HG03064 (cell line): ENCODE data around the gene EEF2.
"Not testable (repeated sequence)": the region's sequence is repeated elsewhere in the genome, so short reads cannot be mapped to it uniquely, and the experiment has no call there.

Experiments
- ATAC-seq: cut with Tn5 transposase; IDR thresholded peaks from one replicate; pipeline ENCODE4 v1.9.1; 2021; ENCODE audit warnings: low read depth; ENCODE audit not compliant: unreplicated experiment

The EEF2 gene

DNA sequence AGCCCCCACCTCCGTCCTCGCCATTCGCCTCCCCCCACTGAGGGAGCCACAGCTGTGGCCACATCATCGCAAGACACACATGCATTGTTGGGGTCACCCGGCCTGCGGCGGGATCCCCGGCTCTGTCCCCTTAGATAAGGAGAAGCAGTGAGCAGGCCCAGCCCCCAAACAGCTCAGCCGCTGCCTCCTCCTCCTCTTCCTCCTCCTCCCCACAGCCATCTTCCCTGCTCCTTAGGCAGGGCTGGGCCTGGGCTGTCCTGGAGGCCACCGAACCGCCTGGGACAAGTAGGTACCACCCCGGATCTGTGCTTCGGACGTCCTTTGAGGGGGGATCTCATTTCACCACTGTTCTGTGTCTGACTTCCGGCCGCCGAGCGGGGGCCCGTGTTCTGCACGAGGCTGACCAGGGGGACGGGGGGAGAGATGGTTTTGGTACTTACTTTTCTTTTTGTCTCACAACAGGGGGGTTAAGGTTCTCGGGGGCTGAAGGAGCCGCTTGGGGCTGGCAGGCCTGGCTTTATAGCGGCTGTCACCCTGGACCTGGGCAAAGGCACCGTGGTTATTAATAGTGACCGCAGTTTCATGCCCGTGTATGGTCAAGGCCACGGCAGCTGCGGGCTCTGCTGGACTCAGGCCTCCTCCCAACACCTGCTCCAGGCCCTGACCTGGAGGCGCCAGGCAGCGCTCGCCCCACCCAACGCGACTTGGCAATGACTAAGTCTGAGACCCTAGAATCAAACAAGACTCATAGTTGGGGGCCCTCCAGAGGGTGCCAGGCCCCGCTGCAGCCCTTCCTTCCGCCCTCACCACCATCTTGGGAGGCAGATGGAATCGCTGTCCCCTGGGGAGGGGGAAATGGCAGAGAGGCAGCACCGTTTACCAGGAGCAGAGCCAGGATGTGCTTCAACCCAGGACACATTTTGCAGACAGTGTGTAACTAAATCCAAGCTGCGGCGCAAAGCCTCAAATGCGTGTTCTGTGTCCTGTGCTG is 34.1 kb downstream of the EEF2 start:
- no peak for ATAC-seq

DNA sequence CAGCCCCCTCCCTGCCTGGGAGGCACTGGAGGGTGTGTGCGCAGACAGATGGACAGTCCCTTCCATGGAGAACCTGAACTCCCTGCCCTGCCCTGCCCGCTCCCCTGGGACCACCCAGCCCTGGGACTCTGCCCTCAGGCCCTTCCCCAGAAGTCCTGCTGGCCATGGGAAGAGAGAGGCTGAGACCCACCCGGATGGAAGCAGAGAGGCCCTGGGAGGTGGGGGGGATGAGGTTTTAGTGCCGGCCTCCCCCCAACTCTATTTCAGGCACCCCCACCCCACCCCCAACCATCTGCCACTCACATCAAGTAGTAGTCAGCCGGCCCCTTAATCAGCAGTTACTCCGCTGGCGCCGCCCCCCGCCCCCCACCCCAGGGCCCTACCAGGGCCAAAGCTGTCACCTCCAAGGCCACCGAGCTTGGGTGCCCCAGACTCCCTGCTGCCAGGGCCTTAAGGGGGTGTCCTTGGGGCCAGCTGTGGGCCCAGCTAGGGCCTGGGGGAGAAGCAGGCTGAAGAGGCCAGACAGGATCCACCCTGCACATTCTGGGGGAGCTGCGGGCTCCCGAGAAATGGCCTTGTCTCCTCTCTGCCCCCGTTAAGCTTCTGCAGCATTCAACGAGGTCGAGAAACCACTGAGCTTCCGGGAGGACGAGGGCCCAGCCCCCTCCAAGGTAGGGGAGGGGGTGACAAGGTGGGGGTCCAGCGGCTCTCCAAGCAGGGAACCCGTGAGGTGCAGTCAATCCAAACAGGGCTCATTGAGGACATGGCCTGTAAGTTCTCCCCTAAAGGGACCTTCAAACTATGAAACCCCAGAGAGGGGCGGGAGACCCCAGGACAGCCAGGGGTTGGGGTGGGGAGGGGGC is 35.0 kb downstream of the EEF2 start:
- no peak for ATAC-seq

DNA sequence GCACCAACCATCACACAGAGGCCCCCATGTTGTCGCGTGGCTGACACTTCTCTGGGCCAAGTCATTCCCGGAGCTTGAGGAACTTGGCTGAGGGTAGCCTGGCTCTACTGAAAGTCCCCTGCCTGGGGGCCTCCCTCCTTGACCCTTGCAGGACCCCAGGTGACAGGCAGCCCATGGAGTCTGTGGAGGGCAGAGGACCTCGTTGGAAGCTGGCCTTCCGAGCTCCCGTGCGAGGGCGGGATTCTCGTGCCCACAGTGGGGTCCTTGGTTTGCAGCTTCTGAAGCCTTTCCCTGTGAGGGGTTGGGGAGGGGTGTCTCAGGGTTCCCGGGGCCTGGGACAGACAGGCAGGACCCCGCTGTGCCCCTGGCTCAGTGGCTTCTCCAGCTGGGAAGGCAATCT is 36.0 kb downstream of the EEF2 start:
- ATAC-seq = no peak

DNA sequence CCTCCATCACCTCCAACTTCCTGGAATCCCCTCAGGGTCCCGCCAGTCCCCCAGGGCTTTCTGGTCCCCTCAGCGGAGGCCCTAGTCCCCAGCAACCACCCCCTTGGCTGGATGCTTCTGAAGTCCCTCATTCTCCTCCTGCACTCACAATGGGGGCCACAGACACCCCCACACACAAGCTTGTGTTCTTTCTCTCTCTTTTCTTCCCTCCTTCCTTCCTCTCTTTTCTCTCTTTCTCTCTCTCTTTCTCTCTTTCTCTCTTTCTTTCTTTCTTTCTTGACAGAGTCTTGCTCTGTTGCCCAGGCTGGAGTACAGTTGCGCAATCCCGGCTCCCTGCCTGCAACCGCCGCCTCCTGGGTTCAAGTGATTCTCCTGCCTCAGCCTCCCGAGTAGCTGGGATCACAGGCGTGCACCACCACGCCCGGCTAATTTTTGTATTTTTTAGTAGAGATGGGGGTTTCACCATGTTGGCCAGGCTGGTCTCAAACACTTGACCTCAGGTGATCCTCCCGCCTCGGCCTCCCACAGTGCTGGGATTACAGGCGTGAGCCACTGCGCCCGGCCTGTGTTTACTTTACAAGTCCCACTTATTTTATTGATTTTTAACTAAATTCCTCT is 37.8 kb downstream of the EEF2 start:
- ATAC-seq = not testable (repeated sequence)

DNA sequence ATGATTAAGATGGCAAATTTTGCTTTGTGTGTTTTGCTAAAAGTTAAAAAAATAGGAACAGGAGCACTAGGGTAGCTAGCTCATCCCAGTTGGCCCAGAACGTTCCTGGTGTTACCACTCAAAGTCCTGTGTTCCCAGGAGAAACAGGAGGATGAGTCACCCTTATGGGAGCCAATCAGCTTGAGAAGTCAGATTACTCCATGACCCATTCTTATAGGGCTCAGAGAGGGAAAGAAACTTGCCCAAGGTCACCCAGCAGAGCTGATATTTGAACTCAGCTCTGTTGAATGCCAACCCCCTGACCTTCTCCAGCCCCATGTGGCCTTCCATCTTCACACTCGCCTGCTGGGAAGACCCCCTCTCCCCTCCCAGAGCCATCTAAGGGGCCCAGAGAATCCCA is 39.4 kb downstream of the EEF2 start:
- no peak for ATAC-seq

DNA sequence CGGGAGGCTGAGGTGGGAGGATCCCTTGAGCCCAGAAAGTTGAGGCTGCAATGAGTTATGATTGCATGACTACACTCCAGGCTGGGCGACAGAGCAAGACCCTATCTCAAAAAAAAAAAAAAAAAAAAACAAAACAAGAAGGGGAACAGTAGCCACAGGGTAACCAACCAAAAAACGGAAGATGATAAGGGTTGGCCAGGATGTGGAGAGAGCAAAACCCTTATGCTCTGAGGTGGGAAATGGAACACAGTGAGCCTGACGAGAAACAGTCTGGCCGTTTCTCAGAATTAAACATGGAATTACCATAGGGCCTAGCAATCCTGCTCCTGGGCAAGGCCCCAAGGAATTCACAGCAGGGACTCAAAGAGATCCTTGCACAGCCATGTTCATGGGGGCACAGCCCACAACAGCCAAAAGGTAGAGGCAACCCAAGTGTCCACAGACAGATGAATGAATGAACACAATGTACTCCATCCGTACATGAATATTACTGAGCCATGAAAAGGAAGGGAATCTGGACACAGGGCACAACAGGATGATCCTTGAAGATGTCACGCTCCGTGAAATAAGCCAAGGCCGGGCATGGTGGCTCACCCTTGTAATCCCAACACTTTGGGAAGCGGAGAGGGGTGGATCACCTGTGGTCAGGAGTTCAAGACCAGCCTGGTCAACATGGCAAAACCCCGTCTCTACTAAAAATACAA is 41.1 kb downstream of the EEF2 start:
- ATAC-seq = no peak

DNA sequence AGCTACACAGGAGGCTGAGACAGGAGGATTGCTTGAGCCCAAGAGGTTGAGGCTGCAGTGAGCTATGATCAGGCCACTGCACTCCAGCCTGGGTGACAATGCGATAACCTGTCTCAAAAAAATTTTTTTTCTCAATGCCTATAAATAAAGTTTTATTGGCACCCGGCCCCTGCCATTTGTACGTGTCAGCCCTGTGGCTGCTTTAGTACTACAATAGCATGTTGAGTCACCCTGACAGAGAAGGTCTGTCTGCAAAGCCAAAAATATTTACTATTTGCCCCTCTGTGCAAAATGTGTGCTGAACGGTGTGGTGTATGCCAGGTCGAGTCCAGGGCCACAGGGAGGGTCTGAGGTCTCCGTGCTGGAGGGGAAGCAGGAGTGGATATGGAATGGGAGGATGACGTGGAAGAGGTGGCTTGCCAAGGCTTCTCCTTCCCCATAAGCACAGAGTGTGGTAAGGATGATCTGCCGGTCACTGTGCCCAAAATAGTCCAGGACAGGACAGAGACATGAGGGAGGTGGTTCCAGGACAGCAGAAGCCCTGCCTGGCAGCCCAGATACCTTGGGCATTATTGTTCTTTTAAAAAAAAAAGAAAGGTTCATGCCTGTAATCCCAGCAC is 42.4 kb downstream of the EEF2 start:
- ATAC-seq = no peak

DNA sequence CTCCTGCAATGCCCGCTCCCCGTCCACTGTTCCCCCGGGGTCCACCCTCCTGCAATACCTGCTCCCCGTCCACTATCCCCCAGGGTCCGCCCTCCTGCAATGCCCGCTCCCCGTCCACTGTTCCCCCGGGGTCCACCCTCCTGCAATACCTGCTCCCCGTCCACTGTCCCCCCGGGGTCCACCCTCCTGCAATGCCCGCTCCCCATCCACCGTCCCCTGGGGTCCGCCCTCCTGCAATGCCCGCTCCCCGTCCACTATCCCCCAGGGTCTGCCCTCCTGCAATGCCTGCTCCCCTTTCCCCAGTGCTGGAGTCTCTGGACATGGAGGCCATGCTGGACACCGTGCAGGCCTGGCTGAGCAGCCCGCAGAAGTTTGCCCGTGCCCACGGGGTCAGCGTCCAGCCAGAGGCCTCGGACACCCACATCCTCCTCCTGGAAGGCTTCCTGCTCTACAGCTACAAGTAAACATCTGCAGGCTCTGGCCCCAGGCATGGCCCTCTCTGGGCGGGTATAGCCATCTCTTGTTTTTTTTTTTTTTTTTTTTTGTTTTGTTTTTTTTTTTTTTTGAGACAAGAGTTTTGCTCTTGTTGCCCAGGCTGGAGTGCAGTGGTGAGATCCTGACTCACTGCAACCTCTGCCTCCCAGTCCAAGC is 46.8 kb downstream of the EEF2 start:
- not testable (repeated sequence) for ATAC-seq

DNA sequence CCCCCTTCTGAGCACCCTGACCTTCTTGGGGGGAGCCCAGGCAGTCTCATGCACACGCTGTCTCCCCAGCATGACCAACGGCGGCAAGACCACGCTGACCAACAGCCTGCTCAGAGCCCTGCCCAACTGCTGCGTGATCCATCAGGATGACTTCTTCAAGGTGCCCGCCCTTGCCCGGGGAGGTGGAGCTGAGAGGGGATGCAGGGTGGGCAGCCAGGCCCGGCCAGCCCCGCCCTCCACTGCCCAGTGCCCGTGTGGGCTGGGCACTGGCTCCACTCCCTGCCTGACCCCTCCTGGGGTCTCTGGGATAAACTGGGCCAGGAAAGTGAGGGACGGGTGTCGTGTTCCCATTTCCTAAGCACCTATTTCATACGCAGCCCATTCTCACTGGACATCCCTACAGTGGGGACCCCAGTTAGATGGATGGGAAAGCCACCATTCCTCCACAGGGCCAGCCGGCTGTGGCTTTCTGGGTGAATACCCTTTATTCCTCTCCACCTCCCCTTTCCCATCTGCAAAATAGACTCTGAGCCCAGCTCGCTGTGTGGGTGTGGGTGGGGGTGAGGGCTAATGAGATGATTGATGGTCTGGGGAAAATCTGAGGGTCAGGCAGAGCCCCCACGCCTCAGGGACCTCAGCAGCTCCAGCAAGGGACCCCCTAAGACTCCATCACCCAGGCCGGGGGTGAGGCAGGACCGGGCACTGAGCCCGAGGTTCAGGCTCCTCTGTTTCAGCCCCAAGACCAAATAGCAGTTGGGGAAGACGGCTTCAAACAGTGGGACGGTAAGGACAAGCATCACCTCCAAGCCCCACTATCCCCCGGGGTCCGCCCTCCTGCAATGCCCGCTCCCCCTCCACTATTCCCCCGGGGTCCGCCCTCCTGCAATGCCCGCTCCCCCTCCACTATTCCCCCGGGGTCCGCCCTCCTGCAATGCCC is 48.5 kb downstream of the EEF2 start:
- ATAC-seq = no peak

DNA sequence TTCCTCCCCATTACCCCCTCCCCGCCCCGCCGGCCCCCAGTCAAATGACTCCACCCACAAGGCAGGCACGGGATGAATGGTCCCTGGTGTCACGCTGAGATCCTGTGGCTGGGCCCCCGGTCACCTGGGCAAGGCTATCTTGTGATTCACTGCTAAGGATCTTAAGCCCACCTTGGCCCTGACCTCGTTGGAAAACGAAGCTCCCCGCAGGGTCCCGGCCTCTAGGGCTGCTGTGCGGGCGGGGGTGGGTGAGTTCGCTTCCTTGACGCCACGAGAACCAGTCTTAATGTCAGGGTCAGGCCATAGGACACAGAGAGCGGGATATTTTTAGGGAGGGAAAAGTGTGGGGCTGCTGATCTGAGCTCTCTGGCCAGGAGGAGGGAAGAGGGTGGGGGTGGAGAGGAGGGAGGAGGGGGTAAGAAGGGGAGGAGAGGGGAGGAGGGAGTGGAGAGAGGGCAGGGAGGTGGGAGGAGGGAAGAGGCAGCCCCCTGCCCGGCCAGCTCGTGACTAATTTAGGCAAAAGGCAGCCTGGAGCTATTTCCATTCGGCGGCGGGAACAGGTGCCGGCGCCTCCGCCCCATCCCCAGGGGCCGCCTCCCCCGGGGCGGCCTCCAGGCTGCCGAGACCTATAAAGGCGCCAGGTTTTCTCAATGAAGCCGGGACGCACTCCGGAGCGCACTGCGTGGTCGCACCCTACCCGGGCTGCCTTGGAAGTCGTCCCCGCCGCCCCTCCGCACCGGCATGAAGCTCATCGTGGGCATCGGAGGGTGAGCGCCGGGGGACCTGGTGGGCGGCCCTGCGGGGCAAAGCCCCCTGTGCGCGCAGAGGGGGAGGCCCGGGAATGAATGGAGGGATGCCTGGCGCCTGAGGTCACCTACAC is 52.1 kb downstream of the EEF2 start, which contains the start of gene NMRK2:
Gene NMRK2 (plus strand): TSS at position 139 of the 880 bp plus-strand sequence. CDS start 603 bp downstream, at position 742.
- ATAC-seq = no peak

DNA sequence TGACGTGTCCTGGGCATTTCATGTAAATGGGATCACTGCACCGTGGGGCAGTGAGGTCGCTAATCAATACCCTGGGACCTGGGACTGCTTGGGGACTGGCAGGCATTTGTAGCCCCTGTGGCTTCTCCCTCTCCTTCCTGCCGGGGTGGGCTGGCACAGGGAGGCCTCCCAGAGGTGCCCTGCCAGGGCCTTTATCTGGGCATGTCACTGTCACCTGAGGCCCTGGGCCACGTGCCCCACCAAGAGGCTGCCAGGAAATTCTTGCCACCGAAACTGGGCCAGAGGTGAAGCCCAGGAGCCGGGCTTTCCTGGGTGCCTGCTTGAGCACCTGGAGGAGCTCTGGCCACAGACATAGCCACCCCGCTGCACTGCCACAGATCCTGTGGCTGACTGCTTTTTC is 54.2 kb downstream of the EEF2 start:
- ATAC-seq = no peak
